SU-DHL-6 (cell line): ENCODE measurements around the gene APBA2.

ENCODE experiments used
- EZH2phosphoT487 ChIP-seq: fragments of 200-600 bp; sonication (generic), shearing (Covaris generic); conservative IDR thresholded peaks from 2 replicates; pipeline ENCODE4 v1.6.1; 2018; ENCODE audit warnings: mild to moderate bottlenecking, antibody characterized with exemption, low read length, moderate library complexity, mixed read lengths
- TF ChIP-seq, protein P1 (sequence below): fragments of 200-600 bp; sonication (generic); IDR thresholded peaks from one replicate; pipeline ENCODE4 v1.5.1; 2017; ENCODE audit warnings: antibody characterized with exemption, mild to moderate bottlenecking, low read length, moderate library complexity; ENCODE audit not compliant: insufficient read depth, poor library complexity, severe bottlenecking

DNA sequence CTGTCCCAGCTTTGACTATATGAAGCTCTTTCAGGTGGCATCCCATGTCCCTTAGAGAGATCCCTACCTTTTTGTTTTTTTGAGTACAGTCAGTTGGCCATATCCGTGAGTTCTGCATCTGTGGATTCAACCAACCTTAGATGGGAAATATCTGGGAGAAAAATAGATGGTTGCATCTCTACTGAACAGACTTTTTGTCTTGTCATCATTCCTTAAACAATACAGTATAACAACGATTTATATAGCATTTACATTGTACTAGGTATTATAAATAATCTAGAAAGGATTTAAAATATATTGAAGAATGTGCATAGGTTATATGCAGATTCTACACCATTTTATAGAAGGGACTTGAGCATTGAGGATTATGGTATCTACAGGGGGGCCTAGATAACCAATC, 65.1 kb downstream of the APBA2 start:
- TF ChIP-seq, protein P1, sequence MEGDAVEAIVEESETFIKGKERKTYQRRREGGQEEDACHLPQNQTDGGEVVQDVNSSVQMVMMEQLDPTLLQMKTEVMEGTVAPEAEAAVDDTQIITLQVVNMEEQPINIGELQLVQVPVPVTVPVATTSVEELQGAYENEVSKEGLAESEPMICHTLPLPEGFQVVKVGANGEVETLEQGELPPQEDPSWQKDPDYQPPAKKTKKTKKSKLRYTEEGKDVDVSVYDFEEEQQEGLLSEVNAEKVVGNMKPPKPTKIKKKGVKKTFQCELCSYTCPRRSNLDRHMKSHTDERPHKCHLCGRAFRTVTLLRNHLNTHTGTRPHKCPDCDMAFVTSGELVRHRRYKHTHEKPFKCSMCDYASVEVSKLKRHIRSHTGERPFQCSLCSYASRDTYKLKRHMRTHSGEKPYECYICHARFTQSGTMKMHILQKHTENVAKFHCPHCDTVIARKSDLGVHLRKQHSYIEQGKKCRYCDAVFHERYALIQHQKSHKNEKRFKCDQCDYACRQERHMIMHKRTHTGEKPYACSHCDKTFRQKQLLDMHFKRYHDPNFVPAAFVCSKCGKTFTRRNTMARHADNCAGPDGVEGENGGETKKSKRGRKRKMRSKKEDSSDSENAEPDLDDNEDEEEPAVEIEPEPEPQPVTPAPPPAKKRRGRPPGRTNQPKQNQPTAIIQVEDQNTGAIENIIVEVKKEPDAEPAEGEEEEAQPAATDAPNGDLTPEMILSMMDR = no peak
- no peak for TF ChIP-seq EZH2phosphoT487
